ENCODE data around the gene EDEM1.

DNA sequence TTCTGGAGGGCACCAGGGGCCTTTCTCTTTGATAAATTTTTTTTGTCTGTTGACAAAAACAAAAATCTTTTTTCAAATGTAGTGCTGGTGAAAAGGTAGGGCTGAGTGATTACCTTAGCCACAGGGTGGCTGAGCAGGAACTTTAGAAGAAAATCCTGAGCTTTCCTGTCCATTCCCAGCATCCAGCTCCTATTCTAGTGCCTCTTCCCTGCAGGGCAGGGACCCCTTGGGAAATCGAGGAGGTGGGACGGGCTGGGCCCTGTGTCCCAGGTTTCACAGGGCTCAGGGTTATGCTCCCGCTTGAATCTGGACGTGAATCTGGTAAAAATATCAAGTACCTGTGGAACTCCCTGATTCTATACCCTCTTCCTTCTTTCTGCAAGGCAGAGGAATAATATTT is 31.7 kb downstream of the EDEM1 start:
- TF ChIP-seq, protein P1, sequence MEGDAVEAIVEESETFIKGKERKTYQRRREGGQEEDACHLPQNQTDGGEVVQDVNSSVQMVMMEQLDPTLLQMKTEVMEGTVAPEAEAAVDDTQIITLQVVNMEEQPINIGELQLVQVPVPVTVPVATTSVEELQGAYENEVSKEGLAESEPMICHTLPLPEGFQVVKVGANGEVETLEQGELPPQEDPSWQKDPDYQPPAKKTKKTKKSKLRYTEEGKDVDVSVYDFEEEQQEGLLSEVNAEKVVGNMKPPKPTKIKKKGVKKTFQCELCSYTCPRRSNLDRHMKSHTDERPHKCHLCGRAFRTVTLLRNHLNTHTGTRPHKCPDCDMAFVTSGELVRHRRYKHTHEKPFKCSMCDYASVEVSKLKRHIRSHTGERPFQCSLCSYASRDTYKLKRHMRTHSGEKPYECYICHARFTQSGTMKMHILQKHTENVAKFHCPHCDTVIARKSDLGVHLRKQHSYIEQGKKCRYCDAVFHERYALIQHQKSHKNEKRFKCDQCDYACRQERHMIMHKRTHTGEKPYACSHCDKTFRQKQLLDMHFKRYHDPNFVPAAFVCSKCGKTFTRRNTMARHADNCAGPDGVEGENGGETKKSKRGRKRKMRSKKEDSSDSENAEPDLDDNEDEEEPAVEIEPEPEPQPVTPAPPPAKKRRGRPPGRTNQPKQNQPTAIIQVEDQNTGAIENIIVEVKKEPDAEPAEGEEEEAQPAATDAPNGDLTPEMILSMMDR (IDR thresholded peaks at IDR 0.05), result no peak
- TF ChIP-seq, protein P2, sequence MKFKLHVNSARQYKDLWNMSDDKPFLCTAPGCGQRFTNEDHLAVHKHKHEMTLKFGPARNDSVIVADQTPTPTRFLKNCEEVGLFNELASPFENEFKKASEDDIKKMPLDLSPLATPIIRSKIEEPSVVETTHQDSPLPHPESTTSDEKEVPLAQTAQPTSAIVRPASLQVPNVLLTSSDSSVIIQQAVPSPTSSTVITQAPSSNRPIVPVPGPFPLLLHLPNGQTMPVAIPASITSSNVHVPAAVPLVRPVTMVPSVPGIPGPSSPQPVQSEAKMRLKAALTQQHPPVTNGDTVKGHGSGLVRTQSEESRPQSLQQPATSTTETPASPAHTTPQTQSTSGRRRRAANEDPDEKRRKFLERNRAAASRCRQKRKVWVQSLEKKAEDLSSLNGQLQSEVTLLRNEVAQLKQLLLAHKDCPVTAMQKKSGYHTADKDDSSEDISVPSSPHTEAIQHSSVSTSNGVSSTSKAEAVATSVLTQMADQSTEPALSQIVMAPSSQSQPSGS (CRISPR knock-in tag; IDR thresholded peaks at IDR 0.05; ENCODE audit: borderline replicate concordance, low read depth), result no peak
- no peak for TF ChIP-seq SMAD3 (CRISPR knock-in tag; IDR thresholded peaks at IDR 0.05; ENCODE audit: borderline replicate concordance)

All from WTC11 (cell line).